ENCODE data around the gene MRPL33.
A peak's percentile ranks its signal among the peaks of the same experiment; 100 is the strongest.

The MRPL33 gene

GRCh38 chr2:27796791-27797765 is 25.6 kb downstream of the MRPL33 start:
- no peak overlapping the region for H3K4me3 ChIP-seq
- TF ChIP-seq CTCF (IDR thresholded peaks at IDR 0.05): no peak
- no peak for DNase-seq (ENCODE audit: low spot score)
- peak overlapping the region; percentile 84 to 92 for H3K27ac ChIP-seq

- Histone ChIP-seq H3K4me3 (no peak overlapping the region), H3K27ac (peak overlapping the region; percentile 84 to 92)
- TF ChIP-seq CTCF (IDR thresholded peaks at IDR 0.05): no peak
- DNase-seq (ENCODE audit: low spot score): no peak
Observed at GRCh38 chr2:27797841-27798240, 26.3 kb downstream of the MRPL33 start.

GRCh38 chr2:27798486-27798885 is 27.0 kb downstream of the MRPL33 start:
- peak overlapping the region; percentile 84 to 92 for H3K27ac ChIP-seq
- no peak for TF ChIP-seq CTCF (IDR thresholded peaks at IDR 0.05)
- DNase-seq (ENCODE audit: low spot score): no peak
- H3K4me3 ChIP-seq: no peak overlapping the region

- Histone ChIP-seq H3K4me3 (peak overlapping the region; percentile 22), H3K27ac (peak overlapping the region; percentile 84 to 92)
- TF ChIP-seq CTCF (IDR thresholded peaks at IDR 0.05): no peak
- peak; percentile 94 for DNase-seq (ENCODE audit: low spot score)
Observed at GRCh38 chr2:27798948-27799645, 27.6 kb downstream of the MRPL33 start.

- TF ChIP-seq CTCF (IDR thresholded peaks at IDR 0.05): no peak
- peak; percentile 76 for DNase-seq (ENCODE audit: low spot score)
- peak overlapping the region; percentile 84 to 92 for H3K27ac ChIP-seq
- H3K4me3 ChIP-seq: peak overlapping the region; percentile 22
Observed at GRCh38 chr2:27799646-27800010, 28.1 kb downstream of the MRPL33 start.

- Histone ChIP-seq H3K4me3 (no peak overlapping the region), H3K27ac (peak overlapping the region; percentile 84 to 92)
- no peak for TF ChIP-seq CTCF (IDR thresholded peaks at IDR 0.05)
- DNase-seq (ENCODE audit: low spot score): no peak
Observed at GRCh38 chr2:27800856-27801255, 29.3 kb downstream of the MRPL33 start.
